Measurements from ENCODE around the gene SLC6A18.

SLC6A18 gene, protein sequence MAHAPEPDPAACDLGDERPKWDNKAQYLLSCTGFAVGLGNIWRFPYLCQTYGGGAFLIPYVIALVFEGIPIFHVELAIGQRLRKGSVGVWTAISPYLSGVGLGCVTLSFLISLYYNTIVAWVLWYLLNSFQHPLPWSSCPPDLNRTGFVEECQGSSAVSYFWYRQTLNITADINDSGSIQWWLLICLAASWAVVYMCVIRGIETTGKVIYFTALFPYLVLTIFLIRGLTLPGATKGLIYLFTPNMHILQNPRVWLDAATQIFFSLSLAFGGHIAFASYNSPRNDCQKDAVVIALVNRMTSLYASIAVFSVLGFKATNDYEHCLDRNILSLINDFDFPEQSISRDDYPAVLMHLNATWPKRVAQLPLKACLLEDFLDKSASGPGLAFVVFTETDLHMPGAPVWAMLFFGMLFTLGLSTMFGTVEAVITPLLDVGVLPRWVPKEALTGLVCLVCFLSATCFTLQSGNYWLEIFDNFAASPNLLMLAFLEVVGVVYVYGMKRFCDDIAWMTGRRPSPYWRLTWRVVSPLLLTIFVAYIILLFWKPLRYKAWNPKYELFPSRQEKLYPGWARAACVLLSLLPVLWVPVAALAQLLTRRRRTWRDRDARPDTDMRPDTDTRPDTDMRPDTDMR

DNA sequence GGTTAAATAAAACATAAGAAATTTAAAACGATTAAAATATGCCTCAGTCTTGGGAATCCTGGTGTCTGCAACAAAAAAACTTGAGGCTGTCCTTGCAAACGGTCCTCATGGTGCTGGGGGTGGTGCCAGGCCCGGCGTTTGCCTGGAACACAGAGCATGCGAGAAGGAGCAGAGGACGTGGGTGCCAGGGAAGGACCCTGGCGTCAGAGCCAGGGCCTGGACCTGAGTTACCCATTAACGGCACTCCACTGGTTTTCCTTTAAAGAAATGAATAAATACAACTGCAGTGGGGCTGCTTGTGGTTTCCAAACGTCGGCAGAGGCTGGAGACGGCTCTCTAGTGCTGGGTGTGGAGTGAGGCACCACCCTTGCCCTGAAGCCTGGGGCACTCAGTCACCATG is at the start of gene SLC6A18:
Gene SLC6A18, plus strand, starts transcription at position 301 of the 400 bp plus-strand sequence. Its CDS starts 97 bp downstream, at position 398.
- no peak for DNase-seq

- DNase-seq, result no peak
These were observed 49.2 kb upstream of the SLC6A18 start for GRCh38 chr5:1175801-1176472.

DNA sequence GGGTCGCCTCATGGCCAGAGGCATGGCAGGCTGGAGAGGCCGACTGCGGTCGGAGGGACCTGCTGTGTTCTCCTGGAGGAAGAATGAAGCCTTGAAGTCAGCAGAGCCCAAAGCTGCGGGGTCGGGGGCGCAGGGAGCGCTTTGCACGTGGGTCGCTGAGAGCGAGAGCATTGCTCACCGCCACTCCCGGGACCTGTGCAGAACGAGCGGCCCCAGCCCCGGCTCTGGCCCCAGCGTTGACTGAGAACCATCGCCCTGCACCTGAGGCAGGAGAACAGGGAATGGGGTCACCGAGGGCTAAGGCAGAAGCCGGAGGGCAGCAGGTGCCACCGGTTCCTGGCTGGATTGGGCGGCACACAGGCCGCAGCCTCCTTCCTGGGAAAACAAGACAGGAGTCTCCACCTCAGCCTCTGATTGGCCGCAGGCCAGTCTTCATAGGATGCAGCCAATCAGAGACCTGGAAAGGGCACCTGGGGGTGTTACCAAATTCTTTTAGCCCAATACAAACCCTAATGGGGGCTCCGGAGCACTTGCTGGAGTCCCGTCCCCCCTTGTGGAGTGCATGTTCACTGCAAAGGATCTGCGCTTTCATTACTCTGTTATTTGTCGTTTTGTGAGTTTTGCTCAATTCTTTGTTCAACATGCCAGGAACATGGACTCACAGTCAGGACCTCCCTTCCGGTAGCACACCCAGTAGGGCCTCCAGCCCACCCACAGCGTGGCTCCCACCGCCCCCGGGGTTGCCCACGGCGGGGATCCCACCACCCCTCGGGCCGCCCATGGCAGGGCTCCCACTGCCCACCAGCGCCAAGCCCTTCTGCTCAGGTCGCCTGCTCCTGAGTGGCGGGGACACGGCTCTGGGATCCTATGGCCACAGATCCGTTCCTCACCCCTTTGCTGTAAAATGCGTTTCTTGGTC is 48.4 kb upstream of the SLC6A18 start:
- DNase-seq, result no peak

GRCh38 chr5:1177826-1178528 is 47.2 kb upstream of the SLC6A18 start:
- no peak for DNase-seq

DNA sequence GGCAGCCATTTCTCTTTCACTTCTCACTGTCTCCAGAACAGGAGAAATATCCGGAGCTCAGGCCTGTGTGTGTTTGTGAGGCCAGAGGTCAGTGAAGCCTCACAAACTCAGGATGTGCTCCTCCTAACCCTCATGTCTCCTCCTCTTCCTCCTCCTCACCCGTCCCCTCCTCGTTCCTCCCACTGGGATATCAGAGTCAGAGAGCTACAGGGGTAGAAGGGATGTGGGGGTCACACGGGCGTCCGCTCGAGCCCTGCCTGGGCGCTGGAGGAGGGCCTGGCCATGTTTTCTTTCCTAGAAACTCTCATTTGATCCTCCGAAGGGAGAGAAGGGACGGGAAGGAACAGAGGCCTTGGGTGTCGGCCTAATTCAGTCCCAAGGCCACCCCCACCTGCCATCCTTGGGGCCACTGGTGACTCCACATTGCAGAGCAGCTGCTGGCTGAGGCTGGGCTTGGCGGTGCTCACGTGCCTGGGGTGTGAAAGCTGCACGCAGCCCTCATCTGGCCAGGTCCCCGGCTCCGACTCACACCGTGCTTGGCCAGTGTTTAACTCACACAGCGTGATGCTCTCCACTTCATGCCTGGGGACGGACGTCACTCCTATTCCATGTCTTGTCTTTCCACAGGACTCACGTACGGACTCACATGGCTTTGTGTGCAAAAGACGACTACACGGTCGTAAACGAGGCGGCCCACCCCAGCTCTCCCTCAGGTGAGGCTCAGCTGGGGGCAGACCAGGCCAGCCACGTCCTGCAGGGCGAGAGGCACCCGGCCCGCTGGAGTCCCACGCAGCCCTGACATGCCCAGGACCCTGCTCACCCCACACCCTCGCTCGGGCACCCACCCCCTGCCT is 46.4 kb upstream of the SLC6A18 start:
- no peak for DNase-seq

GRCh38 chr5:1179383-1179715 is 45.8 kb upstream of the SLC6A18 start:
- DNase-seq, result no peak

DNA sequence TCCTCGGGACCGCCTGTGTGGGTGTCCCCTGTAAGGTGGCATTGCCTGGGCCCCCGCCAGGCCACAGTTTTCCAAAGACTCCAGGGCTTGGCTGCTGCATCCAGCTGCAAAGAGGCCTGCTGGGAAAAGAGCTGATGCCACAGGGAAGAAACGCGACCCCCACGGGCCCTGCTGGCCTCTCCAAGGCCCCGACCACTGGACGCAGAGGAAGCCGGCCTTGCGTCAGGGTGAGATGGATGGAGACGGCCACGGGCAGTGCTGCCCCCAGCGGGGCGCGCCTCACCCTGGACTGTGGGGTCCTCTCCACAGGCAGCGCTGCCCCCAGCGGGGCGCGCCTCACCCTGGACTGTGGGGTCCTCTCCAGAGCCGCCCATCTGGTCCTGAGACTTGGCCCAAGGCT is 45.1 kb upstream of the SLC6A18 start:
- no peak for DNase-seq

- DNase-seq, result no peak
These were observed 44.3 kb upstream of the SLC6A18 start for GRCh38 chr5:1180841-1181271.

GRCh38 chr5:1181451-1182359 is 43.5 kb upstream of the SLC6A18 start:
- no peak for DNase-seq

GRCh38 chr5:1182360-1182632 is 42.9 kb upstream of the SLC6A18 start:
- no peak for DNase-seq

GRCh38 chr5:1182633-1183423 is 42.4 kb upstream of the SLC6A18 start:
- no peak for DNase-seq

GRCh38 chr5:1183424-1184162 is 41.6 kb upstream of the SLC6A18 start:
- no peak for DNase-seq

DNA sequence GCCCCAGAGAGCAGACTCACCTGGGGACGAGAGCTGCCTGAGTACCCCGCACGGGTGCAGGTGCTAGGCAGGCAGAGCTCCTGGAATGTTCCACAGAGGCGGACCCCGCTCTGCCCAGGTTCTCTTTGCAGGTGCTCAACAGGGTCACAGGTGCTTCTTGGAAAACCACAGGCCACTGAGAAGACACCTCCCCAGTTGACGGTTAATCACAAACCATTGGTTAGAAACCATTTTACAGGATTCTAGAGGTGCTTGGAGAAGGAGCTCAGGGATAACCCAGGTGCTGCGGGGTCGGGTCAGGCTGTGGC is 41.1 kb upstream of the SLC6A18 start:
- no peak for DNase-seq

DNA sequence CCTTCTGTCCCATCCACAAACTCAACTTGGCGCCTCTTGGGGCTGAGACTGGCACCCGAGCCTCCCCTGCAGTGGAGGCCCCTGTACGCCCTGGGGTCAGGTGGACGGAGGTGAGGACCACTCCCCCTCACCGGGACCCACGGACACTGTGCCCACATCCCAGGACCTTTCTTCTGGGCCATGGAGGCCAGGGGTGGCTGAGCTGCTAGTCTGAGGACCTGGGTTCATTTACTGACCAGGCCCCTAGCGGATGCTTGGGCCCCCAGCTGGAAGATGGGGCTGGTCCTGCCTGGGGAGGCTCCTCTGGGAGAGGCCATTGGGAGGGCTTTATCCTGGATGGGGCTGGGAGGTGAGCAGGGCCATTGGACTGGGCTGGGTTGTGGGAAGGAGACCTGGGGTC is 40.7 kb upstream of the SLC6A18 start:
- no peak for DNase-seq

DNA sequence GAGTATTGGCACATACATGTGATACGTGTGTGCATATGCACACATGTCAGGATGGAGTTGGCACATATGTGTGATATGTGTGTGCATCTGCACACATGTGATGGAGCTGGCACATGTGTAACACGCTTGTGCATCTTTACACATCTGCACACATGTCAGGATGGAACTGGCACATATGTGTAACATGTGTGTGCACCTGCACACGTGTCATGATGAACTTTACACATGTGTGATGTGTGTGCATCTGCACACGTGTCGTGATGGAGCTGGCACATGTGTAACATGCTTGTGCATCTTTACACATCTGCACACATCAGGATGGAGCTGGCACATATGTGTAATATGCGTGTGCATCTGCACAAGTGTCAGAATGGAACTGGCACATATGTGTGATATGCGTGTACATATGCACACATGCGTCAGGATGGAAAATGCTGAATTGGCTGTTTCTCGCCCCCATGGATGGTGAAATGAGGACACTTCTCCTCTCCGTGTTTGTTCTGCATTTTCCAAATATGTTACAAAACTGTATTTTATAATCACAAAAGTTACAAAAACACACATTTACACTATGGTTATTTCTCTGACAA is 40.0 kb upstream of the SLC6A18 start:
- DNase-seq, result no peak

- DNase-seq, result no peak
These were observed 39.4 kb upstream of the SLC6A18 start for GRCh38 chr5:1185629-1186350.

GRCh38 chr5:1186351-1187233 is 38.6 kb upstream of the SLC6A18 start:
- no peak for DNase-seq
